Thymus (tissue), 11 donors: Measurements from ENCODE around the gene TSC22D4. TPM values are rescaled to one million over a fixed set of nuclear protein-coding genes. Genes with fewer than 3 reads are reported as not detected.

Source experiments
- DNase-seq, 9 donors: peaks; one replicate each; pipeline ENCODE4 v3.0.0-alpha.2; 2013; ENCODE audit warnings: low spot score in 9 of 9, low read depth in 6 of 9, missing footprints in 1 of 9
- H3K27ac ChIP-seq, 2 donors: one replicate each; pipeline ENCODE4 v1.5.1; 2013; ENCODE audit warnings: control low read depth in 1 of 2, low read depth in 1 of 2, low read length in 1 of 2, mild to moderate bottlenecking in 1 of 2, moderate library complexity in 1 of 2
- H3K27me3 ChIP-seq, 2 donors: one replicate each; pipeline ENCODE4 v1.5.1; 2013; ENCODE audit warnings: low read length in 1 of 2; ENCODE audit not compliant: control insufficient read depth in 2 of 2, insufficient read depth in 1 of 2
- H3K36me3 ChIP-seq, 2 donors: one replicate each; pipeline ENCODE4 v1.5.1; 2013; ENCODE audit warnings: low read length in 1 of 2, mild to moderate bottlenecking in 1 of 2, moderate library complexity in 1 of 2; ENCODE audit not compliant: control insufficient read depth in 2 of 2, insufficient read depth in 2 of 2
- H3K4me1 ChIP-seq, 2 donors: one replicate each; pipeline ENCODE4 v1.5.1; 2013; ENCODE audit warnings: low read length in 2 of 2; ENCODE audit not compliant: control insufficient read depth in 2 of 2, insufficient read depth in 2 of 2
- H3K4me3 ChIP-seq, 2 donors: one replicate each; pipeline ENCODE4 v1.5.1; 2013; ENCODE audit warnings: low read length in 2 of 2, control low read depth in 1 of 2, mild to moderate bottlenecking in 1 of 2
- H3K9me3 ChIP-seq, 2 donors: one replicate each; pipeline ENCODE4 v1.5.1; 2013; ENCODE audit warnings: low read length in 1 of 2, mild to moderate bottlenecking in 1 of 2; ENCODE audit not compliant: control insufficient read depth in 2 of 2, insufficient read depth in 1 of 2
- WGBS: extraction: QIAGEN DNeasy Blood & Tissue Kit; methylation state at CpG from one replicate; pipeline ENCODE4 v1.1.7; 2013; 5-methylcytosine and 5-hydroxymethylcytosine counted together
- polyA plus RNA-seq: library from polyadenylated mRNA; stranded (reverse); fragments of 200-250 nt; gene quantifications from one replicate; pipeline ENCODE4 v1.2.3, GENCODE V29; 2013
- total RNA-seq: library from RNA; stranded (reverse); fragments of 120-200 nt; gene quantifications from one replicate; pipeline ENCODE4 v1.2.4, GENCODE V29; 2013
- donor health status: healthy.

TSC22D4 gene
- total and polyA plus RNA-seq, 2 donors: 37.4 to 67.7 TPM

GRCh38 chr7:100489121-100489520 lies 10.1 kb upstream of the TSC22D4 start:
- DNase-seq: no peak
- Histone ChIP-seq H3K36me3 (no peaks in the 10 kb centered on the region), H3K27ac (no peak overlapping the region), H3K27me3 (peaks cover 21 to 39% of the 10 kb centered on the region in 2 donors), H3K4me3 (no peak overlapping the region), H3K9me3 (no peaks in the 10 kb centered on the region), H3K4me1 (peaks cover 10 to 28% of the 10 kb centered on the region in 2 donors)
- 93% methylated on average over 10 of the region's 10 CpGs for WGBS

- peaks cover 8 to 27% of the 10 kb centered on the region in 2 donors for H3K4me1 ChIP-seq
- no peaks in the 10 kb centered on the region for H3K9me3 ChIP-seq
- DNase-seq: no peak
- no peaks in the 10 kb centered on the region for H3K36me3 ChIP-seq
- 97% methylated on average over 44 of the region's 44 CpGs for WGBS
- peaks cover 15 to 37% of the 10 kb centered on the region in 2 donors for H3K27me3 ChIP-seq
- H3K4me3 ChIP-seq: no peak overlapping the region
- no peak overlapping the region for H3K27ac ChIP-seq
Observed at GRCh38 chr7:100488333-100489095, 9.5 kb upstream of the TSC22D4 start.

DNA sequence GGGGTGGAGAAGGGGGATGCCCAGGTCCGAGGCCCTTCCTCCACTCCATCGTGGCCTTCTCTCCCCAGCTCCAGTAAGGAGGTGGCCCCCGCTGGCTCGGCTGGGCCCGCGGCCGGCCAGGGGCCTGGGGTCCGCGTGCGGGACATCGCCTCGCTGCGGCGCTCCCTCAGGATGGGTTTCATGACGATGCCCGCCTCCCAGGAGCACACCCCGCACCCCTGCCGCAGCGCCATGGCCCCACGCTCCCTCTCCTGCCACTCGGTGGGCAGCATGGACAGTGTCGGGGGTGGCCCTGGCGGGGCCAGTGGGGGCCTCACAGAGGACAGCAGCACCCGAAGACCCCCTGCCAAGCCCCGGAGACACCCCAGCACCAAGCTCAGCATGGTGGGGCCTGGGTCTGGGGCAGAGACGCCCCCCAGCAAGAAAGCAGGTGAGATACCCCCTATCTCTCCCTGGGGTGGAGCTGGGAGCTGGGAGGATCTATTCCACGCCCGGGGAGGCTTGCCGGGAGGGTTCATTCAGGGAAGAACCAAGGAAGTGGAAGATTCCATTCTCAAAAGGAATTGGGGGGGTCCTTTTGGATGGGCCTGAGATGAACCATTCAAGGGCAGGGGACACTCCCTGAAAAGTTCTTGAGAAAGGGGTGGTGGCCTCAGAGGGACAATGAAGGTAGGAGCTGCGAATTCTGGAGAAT lies 7.9 kb upstream of the TSC22D4 start:
- Histone ChIP-seq H3K36me3 (no peaks in the 10 kb centered on the region), H3K27ac (no peak overlapping the region), H3K4me3 (no peak overlapping the region), H3K27me3 (peaks cover 3 to 25% of the 10 kb centered on the region in 2 donors), H3K4me1 (peaks cover 10 to 31% of the 10 kb centered on the region in 2 donors), H3K9me3 (no peaks in the 10 kb centered on the region)
- DNase-seq: no peak
- 95% methylated on average over 30 of the region's 30 CpGs for WGBS

DNA sequence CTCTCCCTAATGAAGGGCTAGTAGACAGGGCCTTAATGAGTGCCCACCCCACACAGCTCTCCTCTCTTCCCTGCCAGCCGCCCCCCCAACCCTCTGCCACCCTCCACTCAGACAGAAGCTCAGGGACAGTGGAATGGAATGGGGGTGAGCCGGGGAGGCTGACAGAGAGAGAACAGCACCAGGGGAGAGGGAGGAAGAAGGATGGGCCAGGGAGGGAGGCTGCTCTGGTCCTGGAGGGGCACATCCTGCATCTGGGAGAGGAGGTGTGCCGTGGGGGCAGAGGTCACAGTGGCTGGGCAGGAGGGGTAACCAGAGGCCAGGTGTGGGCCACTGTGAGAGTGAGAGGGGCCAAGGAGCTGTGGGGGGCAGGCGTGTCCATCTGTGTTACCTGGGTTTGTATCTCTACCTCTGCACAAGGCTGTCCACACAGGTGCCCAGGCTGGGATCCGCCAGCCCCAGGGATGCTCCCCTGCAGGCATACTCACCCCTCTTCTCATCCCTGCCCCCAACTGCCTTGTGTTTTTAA lies 7.2 kb upstream of the TSC22D4 start:
- DNase-seq: no peak
- WGBS: 93% methylated on average over 5 of the region's 5 CpGs
- no peaks in the 10 kb centered on the region for H3K36me3 ChIP-seq
- no peaks in the 10 kb centered on the region for H3K9me3 ChIP-seq
- H3K27me3 ChIP-seq: peaks cover under 1 to 19% of the 10 kb centered on the region in 2 donors
- H3K4me3 ChIP-seq: no peak overlapping the region
- no peak overlapping the region for H3K27ac ChIP-seq
- peaks cover 10 to 31% of the 10 kb centered on the region in 2 donors for H3K4me1 ChIP-seq

- WGBS: 86% methylated on average over 4 of the region's 4 CpGs
- H3K9me3 ChIP-seq: no peaks in the 10 kb centered on the region
- H3K27ac ChIP-seq: no peak overlapping the region
- no peak overlapping the region for H3K4me3 ChIP-seq
- no peak for DNase-seq
- peaks cover 0 to 13% of the 10 kb centered on the region in 2 donors for H3K27me3 ChIP-seq
- no peaks in the 10 kb centered on the region for H3K36me3 ChIP-seq
- peaks cover 10 to 29% of the 10 kb centered on the region in 2 donors for H3K4me1 ChIP-seq
Observed at GRCh38 chr7:100485471-100485876, 6.5 kb upstream of the TSC22D4 start.

- no peak overlapping the region for H3K27ac ChIP-seq
- H3K27me3 ChIP-seq: peaks cover 0 to 12% of the 10 kb centered on the region in 2 donors
- no peak for DNase-seq
- no peak overlapping the region for H3K4me3 ChIP-seq
- WGBS: 96% methylated on average over 6 of the region's 6 CpGs
- peaks cover 8 to 23% of the 10 kb centered on the region in 2 donors for H3K4me1 ChIP-seq
- no peaks in the 10 kb centered on the region for H3K36me3 ChIP-seq
- no peaks in the 10 kb centered on the region for H3K9me3 ChIP-seq
Observed at GRCh38 chr7:100484673-100485045, 5.6 kb upstream of the TSC22D4 start.

DNA sequence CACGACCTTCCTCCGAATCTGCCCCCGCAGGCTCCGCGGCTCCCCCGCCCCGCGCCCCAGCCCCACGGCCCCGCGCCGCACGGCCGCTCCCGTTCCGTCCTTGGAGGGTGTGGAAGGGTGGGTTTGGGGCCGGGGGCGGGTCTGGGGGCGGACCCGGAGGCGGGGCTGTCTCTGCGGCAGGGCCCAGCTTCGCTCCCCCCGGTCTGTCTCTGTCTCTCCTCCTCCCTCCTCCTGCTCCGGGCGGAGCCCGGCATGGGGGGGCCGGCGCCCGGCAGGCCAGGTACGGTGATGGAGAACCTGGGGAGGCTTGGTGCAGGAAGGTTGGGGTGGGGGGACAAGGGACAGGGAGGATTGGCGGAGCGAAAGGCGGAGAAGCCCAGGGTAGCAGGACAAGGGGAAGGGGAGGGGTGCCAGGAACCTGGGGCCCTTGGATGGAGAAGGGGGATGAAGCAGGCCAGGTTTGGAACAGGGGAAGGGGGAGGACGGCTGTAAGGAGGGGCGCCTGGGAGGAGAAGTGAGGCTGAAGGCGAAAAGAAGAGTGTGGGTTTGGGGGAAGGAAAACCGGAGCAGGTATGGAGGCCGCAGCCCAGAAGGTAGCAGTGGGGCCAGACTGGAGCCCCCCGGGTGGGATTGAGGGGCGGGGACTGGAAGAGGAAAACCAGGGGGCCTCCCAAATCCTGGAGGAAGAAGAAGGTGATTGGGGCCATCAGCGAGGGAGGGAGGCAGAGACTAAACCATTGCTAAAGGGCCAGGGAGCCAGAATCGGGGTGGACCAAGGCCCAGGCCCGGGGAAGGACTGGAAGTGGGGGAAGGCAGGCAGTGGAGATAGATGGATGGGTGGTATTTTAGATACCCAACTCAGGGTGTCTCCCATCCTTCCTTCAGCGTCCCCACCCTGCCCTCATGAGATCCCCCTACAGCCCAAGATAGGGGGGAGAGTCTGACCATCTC lies 5.0 kb upstream of the TSC22D4 start, which contains the start of gene NYAP1:
NYAP1 (plus strand) TSS at position 206 of the 951 bp plus-strand sequence. CDS start 1,385 bp downstream, outside the sequence.
- no peak within 1 kb of the TSS for H3K27ac ChIP-seq
- no peaks in the 10 kb centered on the region for H3K9me3 ChIP-seq
- H3K36me3 ChIP-seq: no peaks in the 10 kb centered on the region
- peak within 1 kb of the TSS; percentile 25 to 71 for H3K4me3 ChIP-seq
- DNase-seq: peak in 4 of 9 donors; percentile 48 to 80 (median 68)
- peaks cover 10 to 21% of the 10 kb centered on the region in 2 donors for H3K4me1 ChIP-seq
- WGBS: 28% methylated on average over 45 of the region's 45 CpGs
- H3K27me3 ChIP-seq: peaks cover 0 to 12% of the 10 kb centered on the region in 2 donors

DNA sequence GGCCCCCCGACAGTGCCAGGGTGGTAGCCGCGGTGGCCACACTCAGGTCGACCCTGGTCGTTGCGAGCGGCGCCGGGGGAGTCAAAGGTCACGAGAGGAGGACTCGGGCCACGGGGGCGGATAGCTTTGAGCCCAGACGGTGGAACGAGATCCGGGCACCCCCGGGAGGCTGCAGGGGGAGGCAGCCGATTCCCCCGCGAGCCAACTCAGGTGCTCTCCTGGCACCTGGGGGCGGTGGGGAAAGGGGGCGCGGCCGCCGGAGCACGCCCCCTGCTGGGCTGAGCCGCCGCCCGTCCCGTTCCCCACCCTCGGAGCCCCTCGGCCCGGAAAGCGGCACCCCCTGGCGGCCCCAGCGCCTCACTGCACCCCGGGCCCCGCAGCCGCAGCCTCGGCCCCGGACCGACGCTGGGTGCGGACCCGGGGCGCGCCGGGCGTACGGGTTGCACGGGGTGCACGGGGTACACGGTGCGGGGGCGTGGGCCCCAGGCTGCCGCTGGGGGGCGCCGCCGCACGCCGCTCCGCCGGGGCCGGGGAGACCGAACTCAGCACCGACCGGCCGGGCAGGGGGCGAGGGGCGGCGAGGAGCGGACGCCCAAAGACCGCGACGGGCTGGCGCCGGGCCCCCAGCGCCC lies 4.2 kb upstream of the TSC22D4 start:
- Histone ChIP-seq H3K27ac (no peak overlapping the region), H3K4me1 (peaks cover 10 to 20% of the 10 kb centered on the region in 2 donors)

More for the DNA sequence above, 4.2 kb upstream of the TSC22D4 start:
- Histone ChIP-seq H3K9me3 (no peaks in the 10 kb centered on the region), H3K36me3 (no peaks in the 10 kb centered on the region), H3K4me3 (peak overlapping the region; percentile 25 to 71), H3K27me3 (peaks cover 0 to 12% of the 10 kb centered on the region in 2 donors)
- WGBS: 1% methylated on average over 79 of the region's 79 CpGs
- peak in 7 of 9 donors; percentile 66 to 86 (median 74) for DNase-seq
